Keratinocyte (primary cell): ENCODE measurements around the gene VPS35L. TPM values are rescaled to one million over a fixed set of nuclear protein-coding genes. Genes with fewer than 3 reads are reported as not detected.

ENCODE experiments used
- DNase-seq: peaks from one replicate; pipeline ENCODE4 v3.0.0-alpha.2; 2011; ENCODE audit warnings: low read depth, missing footprints, low spot score
- FAIRE-seq: peaks from 2 replicates; lab custom pipeline; 2011; peaks lifted over from hg19 to GRCh38; lab: Jason Lieb, UNC
- H2AFZ ChIP-seq: 2 replicates; pipeline ENCODE4 v1.6.0; 2012; ENCODE audit warnings: low read length, control low read depth, inconsistent platforms; ENCODE audit not compliant: control insufficient read depth
- H3K27ac ChIP-seq: 2 replicates; pipeline ENCODE4 v1.5.1; 2011; ENCODE audit warnings: low read length; ENCODE audit not compliant: control insufficient read depth, insufficient read depth
- H3K27me3 ChIP-seq: 3 replicates; pipeline ENCODE4 v1.6.0; 2011; ENCODE audit warnings: low read length; ENCODE audit not compliant: control insufficient read depth, insufficient read depth; ENCODE audit errors: extremely low read depth
- H3K36me3 ChIP-seq, 2 experiments: 2 replicates in 1 of 2; 3 replicates in 1 of 2; pipeline ENCODE4 v1.5.1; 2011; ENCODE audit warnings: low read length in 2 of 2, mild to moderate bottlenecking in 1 of 2; ENCODE audit not compliant: control insufficient read depth in 2 of 2, insufficient read depth in 2 of 2; ENCODE audit errors: extremely low read depth in 1 of 2
- H3K4me1 ChIP-seq: 3 replicates; pipeline ENCODE4 v1.5.1; 2011; ENCODE audit warnings: low read length; ENCODE audit not compliant: control insufficient read depth, insufficient read depth; ENCODE audit errors: extremely low read depth
- H3K4me2 ChIP-seq: 3 replicates; pipeline ENCODE4 v1.6.0; 2011; ENCODE audit warnings: low read depth, low read length; ENCODE audit not compliant: control insufficient read depth, insufficient read depth; ENCODE audit errors: extremely low read depth
- H3K4me3 ChIP-seq, 3 experiments: fragments of 200-600 bp in 1 of 3; sonication (generic) in 1 of 3; 2 replicates in 2 of 3; 3 replicates in 1 of 3; pipeline ENCODE4 v1.5.1; 2011 to 2016; ENCODE audit warnings: low read length in 3 of 3, mild to moderate bottlenecking in 3 of 3, control low read depth in 2 of 3, inconsistent platforms in 1 of 3, low read depth in 1 of 3, mixed read lengths in 1 of 3, mixed run types in 1 of 3, moderate library complexity in 1 of 3; ENCODE audit not compliant: control insufficient read depth in 2 of 3, insufficient read depth in 2 of 3; ENCODE audit errors: extremely low read depth in 1 of 3
- H3K79me2 ChIP-seq: 2 replicates; pipeline ENCODE4 v1.6.0; 2012; ENCODE audit warnings: low read length; ENCODE audit not compliant: control insufficient read depth, insufficient read depth
- H3K9ac ChIP-seq: 3 replicates; pipeline ENCODE4 v1.6.0; 2011; ENCODE audit warnings: low read length; ENCODE audit not compliant: control insufficient read depth, insufficient read depth; ENCODE audit errors: extremely low read depth
- H3K9me1 ChIP-seq: 3 replicates; pipeline ENCODE4 v1.6.0; 2011; ENCODE audit warnings: low read length; ENCODE audit not compliant: control insufficient read depth, insufficient read depth; ENCODE audit errors: extremely low read depth
- H3K9me3 ChIP-seq: 2 replicates; pipeline ENCODE4 v1.5.1; 2012; ENCODE audit warnings: low read depth, low read length; ENCODE audit not compliant: control insufficient read depth
- H4K20me1 ChIP-seq: 3 replicates; pipeline ENCODE4 v1.6.0; 2011; ENCODE audit warnings: low read length; ENCODE audit not compliant: control insufficient read depth, insufficient read depth; ENCODE audit errors: extremely low read depth
- EZH2 ChIP-seq: IDR thresholded peaks from one replicate; pipeline ENCODE4 v1.6.1; 2012; ENCODE audit warnings: inconsistent platforms, mild to moderate bottlenecking, low read length, moderate library complexity
- dilution Hi-C: fragments of 300-500 bp; cut with MboI; formaldehyde crosslinking; loops from one replicate; pipeline ENCODE4 v1.7.0; 2020; ENCODE audit warnings: low sequenced_read_pairs; ENCODE audit not compliant: extremely low pct_ligation_motif_present
- polyA plus RNA-seq, 5 experiments: library from polyadenylated mRNA; depleted of rRNA in 3 of 5; stranded (reverse) in 3 of 5; stranded (forward) in 1 of 5; unstranded in 1 of 5; fragments of >200 nt; gene quantifications; 1 replicate in 1 of 5; 2 replicates in 3 of 5; 3 replicates in 1 of 5; pipeline versions ENCODE4 v1.2.1 to v1.2.3, GENCODE V29; 2011 to 2012; ENCODE audit warnings: missing spikeins in 2 of 5, low read depth in 1 of 5, low replicate concordance in 1 of 5
- TF ChIP-seq, protein P1 (sequence below), 3 experiments: IDR thresholded peaks in 1 of 3; conservative IDR thresholded peaks in 1 of 3; optimal IDR thresholded peaks in 1 of 3; 2 replicates in 2 of 3; 3 replicates in 1 of 3; pipeline versions ENCODE3 to v1.5.1; 2011; ENCODE audit warnings: low read length in 3 of 3, mild to moderate bottlenecking in 3 of 3, moderate library complexity in 2 of 3, control low read depth in 1 of 3, inconsistent platforms in 1 of 3; ENCODE audit not compliant: insufficient read depth in 2 of 3; ENCODE audit errors: extremely low read depth in 1 of 3

The VPS35L gene
- polyA plus RNA-seq, 1 donor (not counting 4 experiments of a cell fraction or from before 2014, with no cell fraction given): 22.1 TPM

DNA sequence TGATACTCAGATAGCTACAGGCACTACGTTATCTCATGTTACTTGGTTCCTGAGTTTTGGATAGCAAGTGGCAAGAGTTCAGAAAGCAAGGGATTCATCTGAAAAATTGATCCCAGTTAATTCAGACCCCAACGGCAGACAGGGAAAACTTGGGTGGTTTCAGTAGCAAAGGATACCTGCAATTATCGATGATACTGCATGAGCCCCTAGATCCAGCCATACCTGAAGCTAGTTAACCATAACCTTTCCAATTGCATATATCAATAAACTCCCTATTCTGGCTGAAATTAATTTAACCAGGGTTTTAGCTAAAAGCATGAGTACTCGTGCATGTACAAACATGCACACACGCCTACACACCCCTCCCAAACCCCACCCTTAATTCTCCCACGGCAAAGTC, 158.2 kb downstream of the VPS35L start:
- Histone ChIP-seq H3K4me3 (no peak overlapping the region), H3K9ac (no peak overlapping the region), H4K20me1 (no peaks in the 10 kb centered on the region), H3K9me3 (no peaks in the 10 kb centered on the region), H3K4me2 (no peak overlapping the region), H3K27me3 (no peaks in the 10 kb centered on the region), H3K9me1 (no peaks in the 10 kb centered on the region), H3K4me1 (peaks cover 11% of the 10 kb centered on the region), H3K36me3 (peaks cover 18 to 19% of the 10 kb centered on the region in 2 experiments), H3K27ac (no peak overlapping the region), H3K79me2 (peaks cover 51% of the 10 kb centered on the region), H2AFZ (no peak overlapping the region)
- TF ChIP-seq, protein P1, sequence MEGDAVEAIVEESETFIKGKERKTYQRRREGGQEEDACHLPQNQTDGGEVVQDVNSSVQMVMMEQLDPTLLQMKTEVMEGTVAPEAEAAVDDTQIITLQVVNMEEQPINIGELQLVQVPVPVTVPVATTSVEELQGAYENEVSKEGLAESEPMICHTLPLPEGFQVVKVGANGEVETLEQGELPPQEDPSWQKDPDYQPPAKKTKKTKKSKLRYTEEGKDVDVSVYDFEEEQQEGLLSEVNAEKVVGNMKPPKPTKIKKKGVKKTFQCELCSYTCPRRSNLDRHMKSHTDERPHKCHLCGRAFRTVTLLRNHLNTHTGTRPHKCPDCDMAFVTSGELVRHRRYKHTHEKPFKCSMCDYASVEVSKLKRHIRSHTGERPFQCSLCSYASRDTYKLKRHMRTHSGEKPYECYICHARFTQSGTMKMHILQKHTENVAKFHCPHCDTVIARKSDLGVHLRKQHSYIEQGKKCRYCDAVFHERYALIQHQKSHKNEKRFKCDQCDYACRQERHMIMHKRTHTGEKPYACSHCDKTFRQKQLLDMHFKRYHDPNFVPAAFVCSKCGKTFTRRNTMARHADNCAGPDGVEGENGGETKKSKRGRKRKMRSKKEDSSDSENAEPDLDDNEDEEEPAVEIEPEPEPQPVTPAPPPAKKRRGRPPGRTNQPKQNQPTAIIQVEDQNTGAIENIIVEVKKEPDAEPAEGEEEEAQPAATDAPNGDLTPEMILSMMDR (optimal IDR thresholded peaks at IDR 0.05 in 1 of 3, IDR thresholded peaks at IDR 0.05 in 1 of 3, conservative IDR thresholded peaks at IDR 0.05 in 1 of 3; ENCODE audit: extremely low read depth in 1 of 3, insufficient read depth in 2 of 3, low read length in 3 of 3): no peak
- TF ChIP-seq EZH2: no peak
- dilution Hi-C loops: no loop called here
- FAIRE-seq (no peak), DNase-seq (no peak)

DNA sequence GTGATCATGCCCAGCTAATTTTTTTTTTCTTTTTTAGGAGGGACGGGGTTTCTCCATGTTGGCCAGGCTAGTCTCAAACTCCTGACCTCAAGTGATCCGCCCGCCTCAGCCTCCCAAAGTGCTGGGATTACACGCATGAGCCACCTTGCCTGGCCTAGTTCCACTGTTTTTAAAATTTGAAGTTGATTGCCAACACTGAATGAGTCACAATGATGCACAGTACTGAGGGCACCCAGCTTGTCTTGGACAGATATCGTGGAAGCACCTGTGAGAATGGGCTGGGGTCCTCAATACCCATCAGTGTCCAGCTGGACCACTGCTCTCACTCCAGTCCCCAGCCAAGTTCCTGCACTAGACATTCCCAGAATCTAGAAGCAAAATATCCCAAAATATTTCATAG, 160.1 kb downstream of the VPS35L start:
- dilution Hi-C loops: no loop called here
- Histone ChIP-seq H3K36me3 (peaks cover 13% of the 10 kb centered on the region in 2 experiments), H3K79me2 (peaks cover 54% of the 10 kb centered on the region), H3K27ac (no peak overlapping the region), H4K20me1 (no peaks in the 10 kb centered on the region), H3K27me3 (no peaks in the 10 kb centered on the region), H2AFZ (no peak overlapping the region), H3K4me2 (no peak overlapping the region), H3K9me1 (no peaks in the 10 kb centered on the region), H3K9me3 (no peaks in the 10 kb centered on the region), H3K4me3 (no peak overlapping the region), H3K9ac (no peak overlapping the region), H3K4me1 (peaks cover 15% of the 10 kb centered on the region)
- FAIRE-seq (no peak), DNase-seq (no peak)
- TF ChIP-seq, protein P1 (optimal IDR thresholded peaks at IDR 0.05 in 1 of 3, IDR thresholded peaks at IDR 0.05 in 1 of 3, conservative IDR thresholded peaks at IDR 0.05 in 1 of 3; ENCODE audit: extremely low read depth in 1 of 3, insufficient read depth in 2 of 3, low read length in 3 of 3): no peak
- TF ChIP-seq EZH2: no peak
